Large intestine (tissue), 3 donors: ENCODE measurements around the gene EPHB2. TPM values are rescaled to one million over a fixed set of nuclear protein-coding genes. Genes with fewer than 3 reads are reported as not detected.

Source experiments
- DNase-seq, 2 donors: peaks; one replicate each; pipeline versions ENCODE4 v3.0.0 to v3.0.0-alpha.2; 2013
- H3K27ac ChIP-seq: one replicate; pipeline ENCODE4 v1.5.1; 2013; ENCODE audit warnings: low read length
- H3K27me3 ChIP-seq: 2 replicates; pipeline ENCODE4 v1.6.1; 2013; ENCODE audit warnings: low read length; ENCODE audit not compliant: control insufficient read depth, insufficient read depth
- H3K36me3 ChIP-seq: 2 replicates; pipeline ENCODE4 v1.6.1; 2013; ENCODE audit warnings: low read length; ENCODE audit not compliant: control insufficient read depth, insufficient read depth
- H3K4me1 ChIP-seq: one replicate; pipeline ENCODE4 v1.6.1; 2013; ENCODE audit warnings: low read length; ENCODE audit not compliant: control insufficient read depth, insufficient read depth
- H3K4me3 ChIP-seq: one replicate; pipeline ENCODE4 v1.5.1; 2013; ENCODE audit warnings: low read length
- H3K9me3 ChIP-seq: one replicate; pipeline ENCODE4 v1.6.1; 2013; ENCODE audit warnings: mild to moderate bottlenecking, low read depth, low read length, moderate library complexity; ENCODE audit not compliant: control insufficient read depth
- WGBS: methylation state at CpG from one replicate; pipeline ENCODE4 v1.1.5; 2013; ENCODE audit warnings: low lambda C conversion rate; ENCODE audit not compliant: insufficient coverage; 5-methylcytosine and 5-hydroxymethylcytosine counted together
- polyA plus RNA-seq: library from polyadenylated mRNA; unstranded; fragments of 120-200 nt; gene quantifications from one replicate; pipeline ENCODE4 v1.2.1, GENCODE V29; 2013

EPHB2 gene
- polyA plus RNA-seq, 1 donor, result 37.6 TPM

DNA sequence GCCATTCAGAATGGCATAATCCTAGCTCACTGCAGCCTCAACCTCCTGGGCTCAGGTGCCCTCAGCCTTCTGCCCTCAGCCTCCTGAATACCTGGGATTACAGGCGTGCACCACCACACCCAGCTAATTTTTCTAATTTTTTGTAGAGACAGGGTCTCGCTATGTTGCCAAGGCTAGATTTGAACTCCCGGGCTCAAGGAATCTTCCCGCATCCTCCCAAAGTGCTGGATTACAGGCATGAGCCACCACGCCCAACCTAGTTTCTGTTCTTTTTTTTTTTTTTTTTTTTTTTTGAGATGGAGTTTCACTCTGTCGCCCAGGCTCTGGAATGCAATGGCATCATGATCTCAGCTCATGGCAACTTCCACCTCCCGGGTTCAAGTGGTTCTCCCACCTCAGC lies 153.1 kb downstream of the EPHB2 start:
- Histone ChIP-seq H3K27me3 (no peaks in the 10 kb centered on the region), H3K4me3 (no peak overlapping the region), H3K27ac (no peak overlapping the region), H3K36me3 (peaks cover 49% of the 10 kb centered on the region), H3K4me1 (no peaks in the 10 kb centered on the region), H3K9me3 (no peaks in the 10 kb centered on the region)
- WGBS, result no CpG with 5 or more reads among the region's 7 CpGs
- DNase-seq, result no peak

DNA sequence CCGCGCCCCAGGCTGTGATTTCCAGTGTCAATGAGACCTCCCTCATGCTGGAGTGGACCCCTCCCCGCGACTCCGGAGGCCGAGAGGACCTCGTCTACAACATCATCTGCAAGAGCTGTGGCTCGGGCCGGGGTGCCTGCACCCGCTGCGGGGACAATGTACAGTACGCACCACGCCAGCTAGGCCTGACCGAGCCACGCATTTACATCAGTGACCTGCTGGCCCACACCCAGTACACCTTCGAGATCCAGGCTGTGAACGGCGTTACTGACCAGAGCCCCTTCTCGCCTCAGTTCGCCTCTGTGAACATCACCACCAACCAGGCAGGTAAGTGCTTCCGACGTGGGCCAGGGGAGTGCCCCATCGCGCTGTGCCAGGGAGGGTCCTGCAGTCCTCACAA lies 154.2 kb downstream of the EPHB2 start:
- WGBS, result no CpG with 5 or more reads among the region's 24 CpGs
- H3K36me3 ChIP-seq, result peaks cover 58% of the 10 kb centered on the region
- H3K27me3 ChIP-seq, result no peaks in the 10 kb centered on the region
- no peak for DNase-seq
- no peak overlapping the region for H3K4me3 ChIP-seq
- H3K4me1 ChIP-seq, result no peaks in the 10 kb centered on the region
- H3K9me3 ChIP-seq, result no peaks in the 10 kb centered on the region
- H3K27ac ChIP-seq, result no peak overlapping the region

DNA sequence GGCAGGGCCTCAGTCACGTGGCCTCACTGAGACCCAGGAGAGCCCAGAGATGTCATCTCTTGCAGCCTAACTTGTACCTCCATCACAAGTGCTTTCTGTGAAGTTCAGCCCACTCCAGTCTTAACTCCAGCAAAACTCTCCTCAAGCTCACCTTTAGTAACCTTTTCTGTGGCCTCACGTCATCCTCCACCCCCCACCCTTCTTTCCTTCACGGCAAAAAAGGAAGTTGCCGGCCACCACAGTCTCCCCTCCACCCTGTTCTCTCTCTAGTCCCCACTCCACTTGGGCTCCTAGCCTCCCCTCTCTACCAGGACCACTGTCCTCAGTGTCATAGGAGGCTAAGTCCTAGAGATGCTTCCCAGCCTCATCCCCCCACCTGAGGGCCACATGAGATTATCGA lies 155.1 kb downstream of the EPHB2 start:
- Histone ChIP-seq H3K27ac (no peak overlapping the region), H3K9me3 (no peaks in the 10 kb centered on the region), H3K4me1 (no peaks in the 10 kb centered on the region), H3K4me3 (no peak overlapping the region), H3K27me3 (no peaks in the 10 kb centered on the region), H3K36me3 (peaks cover 61% of the 10 kb centered on the region)
- DNase-seq, result no peak
- no CpG with 5 or more reads among the region's 5 CpGs for WGBS

DNA sequence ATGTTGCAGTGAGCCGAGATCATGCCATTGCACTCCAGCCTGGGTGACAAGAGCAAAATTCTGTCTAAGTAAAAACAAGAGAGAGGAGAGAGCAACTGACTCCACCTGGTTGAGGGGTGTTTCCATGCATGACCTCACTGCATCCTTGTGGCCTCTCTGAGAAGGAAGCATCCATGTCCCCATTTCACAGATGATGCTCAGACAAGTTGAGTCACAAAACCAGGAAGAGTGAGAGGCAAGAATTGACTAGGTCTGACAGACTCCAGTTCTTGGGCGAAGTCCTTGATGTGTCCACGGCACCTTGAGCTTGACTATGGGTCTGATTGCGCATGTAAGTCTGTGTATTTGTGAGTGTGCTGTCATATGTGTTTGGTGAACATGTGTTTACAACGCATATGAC lies 156.2 kb downstream of the EPHB2 start:
- no peaks in the 10 kb centered on the region for H3K9me3 ChIP-seq
- H3K27me3 ChIP-seq, result no peaks in the 10 kb centered on the region
- DNase-seq, result no peak
- H3K4me1 ChIP-seq, result no peaks in the 10 kb centered on the region
- H3K36me3 ChIP-seq, result peaks cover 67% of the 10 kb centered on the region
- no peak overlapping the region for H3K4me3 ChIP-seq
- H3K27ac ChIP-seq, result no peak overlapping the region
- WGBS, result no CpG with 5 or more reads among the region's 5 CpGs

DNA sequence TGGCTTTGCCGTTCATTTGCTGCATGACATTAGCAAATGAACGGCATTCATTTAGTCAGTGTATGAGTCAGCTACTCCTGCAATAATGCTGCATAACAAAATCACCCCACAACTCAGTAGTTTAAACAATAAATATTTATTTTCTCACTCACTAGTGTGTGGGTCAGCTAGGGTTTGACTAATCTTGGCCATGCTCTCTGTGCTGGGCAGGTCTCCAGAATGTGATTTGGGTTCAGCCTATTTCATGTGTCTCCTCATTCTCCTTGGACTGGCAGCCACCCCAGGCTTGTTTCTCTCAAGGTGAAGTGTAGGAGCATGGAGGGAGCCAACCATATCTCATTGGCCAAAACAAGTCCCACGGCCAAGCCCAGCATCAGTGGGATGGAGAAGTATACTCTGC lies 157.7 kb downstream of the EPHB2 start:
- Histone ChIP-seq H3K4me1 (peaks cover 6% of the 10 kb centered on the region), H3K27me3 (no peaks in the 10 kb centered on the region), H3K4me3 (no peak overlapping the region), H3K9me3 (no peaks in the 10 kb centered on the region), H3K27ac (no peak overlapping the region), H3K36me3 (peaks cover 69% of the 10 kb centered on the region)
- DNase-seq, result no peak
- WGBS, result no CpG with 5 or more reads among the region's 3 CpGs

DNA sequence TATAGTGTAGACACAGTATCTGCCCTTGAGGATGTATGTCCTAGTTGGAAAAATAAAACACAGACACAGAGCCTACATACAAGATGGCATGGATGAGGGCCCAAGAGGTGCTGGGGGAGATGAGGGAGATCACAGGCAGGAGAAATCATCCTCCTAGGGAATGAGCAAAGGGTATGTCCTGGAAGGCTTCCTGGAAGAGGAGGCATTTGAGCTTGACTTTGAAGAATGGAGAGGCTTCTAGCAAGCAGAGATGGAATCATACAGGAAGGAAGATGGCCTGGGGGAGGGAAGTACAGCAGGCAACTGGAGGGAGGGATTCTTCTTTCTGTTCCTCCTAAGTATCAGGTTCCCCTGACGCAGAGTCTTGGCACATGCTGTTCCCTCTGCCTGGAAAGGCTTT lies 158.7 kb downstream of the EPHB2 start:
- no CpG with 5 or more reads among the region's 1 CpG for WGBS
- no peak for DNase-seq
- peaks cover 64% of the 10 kb centered on the region for H3K36me3 ChIP-seq

DNA sequence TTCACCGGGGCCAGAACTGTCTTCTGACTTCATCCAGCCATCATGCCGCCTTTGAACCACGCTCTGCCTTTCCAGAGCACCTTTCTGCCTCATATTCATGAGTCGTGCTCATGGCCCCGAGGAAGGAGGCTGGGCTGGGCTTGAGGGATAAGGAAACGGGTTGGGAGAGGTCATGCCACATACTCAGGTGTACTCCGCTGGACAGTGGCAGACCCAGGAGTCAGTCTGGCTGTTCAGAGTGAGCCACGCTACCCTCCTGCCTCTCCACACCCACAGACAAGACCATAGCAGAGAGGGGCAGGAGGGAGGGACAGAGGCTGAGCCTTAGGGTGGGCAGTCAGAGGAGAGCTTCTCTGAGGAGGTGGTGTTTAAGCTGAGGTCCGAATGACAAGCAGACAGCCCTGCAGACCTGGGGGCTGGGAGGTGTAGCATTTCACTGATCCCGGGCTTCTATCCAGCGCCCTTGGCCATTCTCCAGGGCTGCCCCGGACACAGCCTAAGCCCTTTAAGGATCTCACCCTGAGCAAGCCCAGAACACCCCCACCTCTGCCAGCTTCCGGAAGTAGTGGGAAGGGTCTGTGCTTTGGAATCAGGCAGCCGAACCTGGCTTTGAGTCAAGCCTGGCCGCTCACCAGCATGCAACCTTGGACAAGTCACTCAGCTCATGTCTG lies 159.7 kb downstream of the EPHB2 start:
- peaks cover 6% of the 10 kb centered on the region for H3K4me1 ChIP-seq
- H3K27ac ChIP-seq, result no peak overlapping the region
- H3K36me3 ChIP-seq, result peaks cover 59% of the 10 kb centered on the region
- H3K27me3 ChIP-seq, result no peaks in the 10 kb centered on the region
- no peak overlapping the region for H3K4me3 ChIP-seq
- no peaks in the 10 kb centered on the region for H3K9me3 ChIP-seq
- WGBS, result no CpG with 5 or more reads among the region's 15 CpGs
- no peak for DNase-seq

More for the DNA sequence above, 158.7 kb downstream of the EPHB2 start:
- Histone ChIP-seq H3K27ac (no peak overlapping the region), H3K4me1 (peaks cover 6% of the 10 kb centered on the region), H3K4me3 (no peak overlapping the region), H3K9me3 (no peaks in the 10 kb centered on the region), H3K27me3 (no peaks in the 10 kb centered on the region)

DNA sequence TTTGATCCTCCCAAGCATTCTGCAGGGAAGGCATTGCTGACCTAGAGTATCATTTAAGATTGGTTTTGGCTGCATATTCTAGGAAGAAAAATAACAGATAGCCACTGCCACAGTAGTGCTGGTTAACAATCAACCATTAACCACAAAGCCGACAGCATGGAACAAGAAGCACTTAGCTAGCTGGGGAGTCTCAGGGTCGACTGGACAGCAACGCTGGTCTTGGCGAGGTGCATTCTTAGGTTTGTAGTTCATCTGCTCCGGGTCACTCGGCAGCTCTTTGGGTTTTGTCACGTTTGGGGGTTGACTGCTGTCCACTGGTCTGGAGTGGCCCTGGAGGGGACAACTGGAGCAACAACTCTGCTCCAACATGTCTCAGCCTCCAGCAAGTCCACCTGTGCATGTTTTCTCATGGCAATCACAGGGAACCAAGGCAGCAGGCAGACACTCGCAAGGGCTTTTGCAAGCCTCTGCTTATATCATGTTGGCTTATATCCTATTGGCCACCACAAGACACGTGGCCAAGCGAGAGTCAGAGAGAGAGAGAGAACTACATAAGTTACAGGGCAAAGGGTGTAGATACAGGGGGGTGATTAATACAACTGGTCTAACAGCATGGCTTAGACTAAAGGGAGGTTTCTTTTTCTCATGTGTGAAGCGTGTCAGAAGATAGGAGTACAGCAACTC lies 162.5 kb downstream of the EPHB2 start:
- DNase-seq, result peak; percentile 85 to 92
- no peak overlapping the region for H3K4me3 ChIP-seq
- peaks cover 6% of the 10 kb centered on the region for H3K4me1 ChIP-seq
- H3K36me3 ChIP-seq, result peaks cover 41% of the 10 kb centered on the region
- WGBS, result no CpG with 5 or more reads among the region's 11 CpGs
- H3K27ac ChIP-seq, result peak overlapping the region; percentile 72
- H3K27me3 ChIP-seq, result no peaks in the 10 kb centered on the region
- H3K9me3 ChIP-seq, result no peaks in the 10 kb centered on the region

DNA sequence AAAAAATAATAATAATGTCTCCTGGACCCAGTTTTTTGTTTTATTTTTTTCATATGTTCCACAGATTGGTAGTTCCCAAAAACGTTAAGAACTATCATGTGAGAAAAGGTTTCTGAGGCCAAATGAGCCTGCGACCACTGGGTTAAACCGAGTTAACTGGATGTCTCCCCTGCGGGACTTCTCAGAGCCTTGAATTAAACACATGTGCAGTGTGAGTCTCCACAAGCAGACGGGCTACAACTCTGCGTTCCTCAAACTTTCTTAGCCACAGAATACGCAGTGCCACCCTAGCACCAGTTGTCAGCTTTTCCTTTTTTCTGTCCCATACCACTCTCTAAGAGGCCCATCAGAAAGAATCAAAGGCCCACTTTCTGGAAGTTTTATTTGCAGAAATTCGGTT lies 164.1 kb downstream of the EPHB2 start:
- Histone ChIP-seq H3K4me1 (peaks cover 6% of the 10 kb centered on the region), H3K27ac (no peak overlapping the region), H3K4me3 (no peak overlapping the region), H3K36me3 (peaks cover 37% of the 10 kb centered on the region), H3K9me3 (no peaks in the 10 kb centered on the region), H3K27me3 (no peaks in the 10 kb centered on the region)
- DNase-seq, result no peak
- no CpG with 5 or more reads among the region's 8 CpGs for WGBS

DNA sequence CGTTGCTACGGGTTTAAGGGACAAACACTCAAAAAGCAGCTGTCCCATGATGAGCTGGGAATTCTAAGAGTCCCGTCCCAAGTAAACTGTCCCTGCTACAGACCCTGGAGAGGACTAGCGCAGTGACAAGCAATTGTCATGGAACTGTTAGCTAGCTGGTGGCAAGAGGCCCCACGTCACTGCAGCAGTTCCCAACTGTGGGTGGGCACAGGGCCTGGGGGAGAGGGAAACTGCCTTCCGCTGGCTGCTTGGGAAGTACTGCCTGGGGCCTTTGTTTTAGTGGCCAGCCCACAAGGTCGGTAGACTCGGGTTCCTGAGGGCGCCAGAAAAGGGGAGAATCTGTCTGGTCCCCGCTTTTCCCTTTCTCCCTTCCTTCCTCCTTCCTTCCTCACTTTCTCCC lies 164.6 kb downstream of the EPHB2 start:
- H3K36me3 ChIP-seq, result peaks cover 34% of the 10 kb centered on the region
- no peaks in the 10 kb centered on the region for H3K9me3 ChIP-seq
- WGBS, result 20% methylated on average over 1 of the region's 10 CpGs
- no peak overlapping the region for H3K4me3 ChIP-seq
- no peak overlapping the region for H3K27ac ChIP-seq
- no peaks in the 10 kb centered on the region for H3K27me3 ChIP-seq
- DNase-seq, result no peak
- peaks cover 6% of the 10 kb centered on the region for H3K4me1 ChIP-seq

DNA sequence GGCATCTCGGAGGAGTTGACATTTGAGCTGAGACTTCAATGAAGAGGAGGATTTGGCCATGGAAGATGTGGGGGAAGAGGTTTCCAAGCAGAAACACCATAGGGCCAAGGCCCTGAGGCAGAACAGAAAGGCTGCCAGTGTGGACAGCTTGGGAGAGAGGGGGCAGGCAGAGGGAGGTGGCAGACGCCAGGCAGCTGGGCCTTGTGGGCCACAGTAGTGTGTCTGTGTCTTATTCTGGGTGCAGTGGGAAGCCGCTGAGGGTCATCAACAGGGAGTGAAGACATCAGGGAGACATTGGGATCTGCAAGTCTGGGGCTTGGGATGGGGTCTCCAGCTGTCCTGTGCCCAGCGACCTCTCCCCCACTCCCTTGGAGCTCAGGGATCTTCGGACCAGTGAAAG lies 165.2 kb downstream of the EPHB2 start:
- no CpG with 5 or more reads among the region's 5 CpGs for WGBS
- Histone ChIP-seq H3K4me1 (peaks cover 6% of the 10 kb centered on the region), H3K36me3 (peaks cover 38% of the 10 kb centered on the region), H3K9me3 (no peaks in the 10 kb centered on the region), H3K4me3 (no peak overlapping the region), H3K27me3 (no peaks in the 10 kb centered on the region), H3K27ac (no peak overlapping the region)
- no peak for DNase-seq
